ENCODE results near the gene FAF1. TPM values are rescaled to one million over a fixed set of nuclear protein-coding genes. Genes with fewer than 3 reads are reported as not detected.

FAF1 gene
- total and polyA plus RNA-seq, 2 of the 8 experiments (the other 6 are each of a cell fraction or from before 2014, with no cell fraction given), result 10.8 to 65.9 TPM

DNA sequence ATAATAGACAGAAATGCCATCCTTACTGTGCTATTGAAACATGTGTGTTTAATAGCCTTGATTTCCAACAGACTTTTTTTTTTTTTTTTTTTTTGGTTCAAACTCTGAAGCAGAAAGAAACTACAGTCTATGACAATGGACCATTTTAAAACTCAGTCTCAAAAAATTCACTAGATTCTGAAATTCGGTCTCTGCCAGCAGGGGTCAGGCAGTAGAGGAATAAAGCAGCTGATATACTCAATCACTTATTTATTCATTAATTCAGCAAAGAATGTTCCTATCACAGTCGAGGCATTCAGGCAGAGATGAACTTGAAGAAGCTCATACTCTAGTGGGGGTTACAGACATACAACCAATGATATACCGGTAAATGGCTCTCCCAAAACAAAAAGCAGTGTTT lies 275.9 kb downstream of the FAF1 start (continued):
- TF ChIP-seq CTBP2 (IDR thresholded peaks at IDR 0.05; ENCODE audit: borderline replicate concordance, insufficient read depth, insufficient read length, low read length) (no peak), RNF2 (IDR thresholded peaks at IDR 0.05; ENCODE audit: borderline replicate concordance, low read depth, low read length, missing control alignments, poor library complexity, severe bottlenecking) (no peak), POU5F1 (IDR thresholded peaks at IDR 0.05; ENCODE audit: low read depth, low read length) (no peak), SAP30 (IDR thresholded peaks at IDR 0.05; ENCODE audit: insufficient read depth, insufficient replicate concordance, low read length) (no peak), NRF1 (IDR thresholded peaks at IDR 0.05; ENCODE audit: low read depth, low read length) (no peak), RFX5 (IDR thresholded peaks at IDR 0.05; ENCODE audit: borderline replicate concordance, low read depth, low read length) (no peak), CEBPB (IDR thresholded peaks at IDR 0.05; ENCODE audit: low read depth, low read length) (no peak), POLR2A (IDR thresholded peaks at IDR 0.05; ENCODE audit: control extremely low read depth in 1 of 2, low read depth in 2 of 2, low read length in 2 of 2) (no peak), TBP (IDR thresholded peaks at IDR 0.05; ENCODE audit: low read depth, low read length) (no peak)

Measured in H1 (cell line).